IPS-15b (cell line): ENCODE data around the gene SIK2.

Experiments used
- H3K27me3 ChIP-seq: one replicate; pipeline ENCODE4 v1.6.1; 2013; ENCODE audit warnings: low read length; ENCODE audit not compliant: control insufficient read depth, insufficient read depth
- H3K36me3 ChIP-seq: one replicate; pipeline ENCODE4 v1.6.1; 2013; ENCODE audit warnings: low read length; ENCODE audit not compliant: control insufficient read depth, insufficient read depth
- H3K4me1 ChIP-seq: one replicate; pipeline ENCODE4 v1.6.1; 2013; ENCODE audit warnings: mild to moderate bottlenecking, low read length; ENCODE audit not compliant: control insufficient read depth, insufficient read depth
- H3K4me3 ChIP-seq: one replicate; pipeline ENCODE4 v1.5.1; 2013; ENCODE audit warnings: low read depth, low read length
- H3K9ac ChIP-seq: one replicate; pipeline ENCODE4 v1.6.1; 2013; ENCODE audit warnings: low read depth, mild to moderate bottlenecking, low read length
- H3K9me3 ChIP-seq: one replicate; pipeline ENCODE4 v1.6.1; 2013; ENCODE audit warnings: mild to moderate bottlenecking, low read length; ENCODE audit not compliant: control insufficient read depth, insufficient read depth

Gene SIK2

DNA sequence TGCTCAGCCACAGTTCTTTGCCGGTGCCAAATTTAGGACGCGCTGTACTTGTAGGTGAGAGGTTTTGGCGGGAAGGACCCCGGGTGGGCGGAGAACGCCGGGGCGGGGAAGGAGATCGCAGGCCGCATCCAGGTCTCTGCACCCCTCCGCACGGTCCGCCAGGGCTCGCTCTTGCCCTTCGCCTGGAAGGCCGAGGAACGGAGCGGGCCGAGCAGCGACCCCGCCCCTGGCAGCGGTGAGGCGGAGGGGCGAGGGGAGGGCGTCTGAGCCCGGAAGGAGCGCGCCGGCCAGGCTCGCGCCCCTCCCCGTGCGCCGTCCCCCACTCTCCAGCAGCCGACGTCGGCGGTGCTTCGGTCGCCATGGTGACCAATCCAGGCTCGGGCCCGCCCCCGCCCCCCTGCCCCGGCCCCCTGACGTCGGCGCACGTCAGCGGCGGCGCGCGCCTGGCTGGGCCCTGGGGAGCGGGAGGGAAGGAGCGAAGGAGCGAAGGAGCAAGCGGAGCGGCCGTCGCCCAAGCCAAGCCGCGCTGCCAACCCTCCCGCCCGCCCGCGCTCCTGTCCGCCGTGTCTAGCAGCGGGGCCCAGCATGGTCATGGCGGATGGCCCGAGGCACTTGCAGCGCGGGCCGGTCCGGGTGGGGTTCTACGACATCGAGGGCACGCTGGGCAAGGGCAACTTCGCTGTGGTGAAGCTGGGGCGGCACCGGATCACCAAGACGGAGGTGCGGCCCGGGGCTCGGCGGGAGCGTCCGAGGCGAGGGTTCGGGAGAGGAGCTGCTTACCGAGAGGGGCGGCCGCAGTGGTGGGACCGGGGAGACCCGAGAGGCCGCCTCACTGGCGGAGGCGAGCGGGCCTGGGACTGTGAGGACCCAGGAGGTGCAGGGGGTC, at the start of gene SIK2:
TSS of gene SIK2 (plus strand) at position 471 of the 886 bp plus-strand sequence. CDS start at position 586, 115 bp downstream.
- Histone ChIP-seq H3K9ac (peak within 1 kb of the TSS; percentile 70), H3K9me3 (no peaks in the 10 kb centered on the region), H3K4me3 (peak within 1 kb of the TSS; percentile 75), H3K27me3 (peaks cover 22% of the 10 kb centered on the region), H3K36me3 (no peaks in the 10 kb centered on the region), H3K4me1 (peaks cover 4% of the 10 kb centered on the region)

- Histone ChIP-seq H3K36me3 (no peaks in the 10 kb centered on the region), H3K4me3 (no peak overlapping the region), H3K27me3 (no peaks in the 10 kb centered on the region), H3K9ac (no peak overlapping the region), H3K4me1 (peaks cover 6% of the 10 kb centered on the region), H3K9me3 (peaks cover 4% of the 10 kb centered on the region)
Measured at GRCh38 chr11:111554532-111554931, 47.7 kb upstream of the SIK2 start.

- Histone ChIP-seq H3K9ac (no peak overlapping the region), H3K27me3 (no peaks in the 10 kb centered on the region), H3K4me3 (no peak overlapping the region), H3K4me1 (no peaks in the 10 kb centered on the region), H3K9me3 (peaks cover 4% of the 10 kb centered on the region), H3K36me3 (no peaks in the 10 kb centered on the region)
Measured at GRCh38 chr11:111555255-111555654, 47.0 kb upstream of the SIK2 start.

GRCh38 chr11:111557425-111558111, 44.7 kb upstream of the SIK2 start:
- Histone ChIP-seq H3K9ac (no peak overlapping the region), H3K9me3 (peaks cover 4% of the 10 kb centered on the region), H3K4me3 (no peak overlapping the region), H3K27me3 (no peaks in the 10 kb centered on the region), H3K4me1 (peaks cover 4% of the 10 kb centered on the region), H3K36me3 (no peaks in the 10 kb centered on the region)

GRCh38 chr11:111559800-111560464, 42.3 kb upstream of the SIK2 start:
- no peak overlapping the region for H3K9ac ChIP-seq
- no peak overlapping the region for H3K4me3 ChIP-seq
- H3K4me1 ChIP-seq, result peaks cover 4% of the 10 kb centered on the region
- peaks cover 4% of the 10 kb centered on the region for H3K9me3 ChIP-seq
- H3K36me3 ChIP-seq, result no peaks in the 10 kb centered on the region
- no peaks in the 10 kb centered on the region for H3K27me3 ChIP-seq

DNA sequence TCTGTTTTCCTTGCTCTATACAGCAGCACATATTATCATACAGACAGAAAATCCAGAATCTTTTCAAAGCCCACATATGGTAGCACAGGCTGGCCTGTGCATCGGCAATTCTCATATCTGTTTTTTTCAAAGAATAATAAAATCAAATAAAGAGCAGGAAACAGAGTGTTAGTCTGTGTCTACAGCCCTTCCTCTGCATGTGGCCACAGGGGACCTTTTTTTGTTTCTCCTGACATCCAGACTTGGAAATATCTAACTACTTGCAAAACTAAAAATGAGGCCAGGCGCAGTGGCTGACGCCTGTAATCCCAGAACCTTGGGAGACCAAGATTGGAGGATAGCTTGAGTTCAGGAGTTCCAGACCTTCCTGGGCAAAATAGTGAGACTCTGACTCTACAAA, 41.4 kb upstream of the SIK2 start:
- Histone ChIP-seq H3K9me3 (peaks cover 4% of the 10 kb centered on the region), H3K4me3 (no peak overlapping the region), H3K36me3 (no peaks in the 10 kb centered on the region), H3K9ac (no peak overlapping the region), H3K4me1 (peaks cover 4% of the 10 kb centered on the region), H3K27me3 (no peaks in the 10 kb centered on the region)

GRCh38 chr11:111561306-111561705, 40.9 kb upstream of the SIK2 start:
- Histone ChIP-seq H3K9ac (no peak overlapping the region), H3K36me3 (no peaks in the 10 kb centered on the region), H3K27me3 (no peaks in the 10 kb centered on the region), H3K4me3 (no peak overlapping the region), H3K9me3 (no peaks in the 10 kb centered on the region), H3K4me1 (peaks cover 7% of the 10 kb centered on the region)

DNA sequence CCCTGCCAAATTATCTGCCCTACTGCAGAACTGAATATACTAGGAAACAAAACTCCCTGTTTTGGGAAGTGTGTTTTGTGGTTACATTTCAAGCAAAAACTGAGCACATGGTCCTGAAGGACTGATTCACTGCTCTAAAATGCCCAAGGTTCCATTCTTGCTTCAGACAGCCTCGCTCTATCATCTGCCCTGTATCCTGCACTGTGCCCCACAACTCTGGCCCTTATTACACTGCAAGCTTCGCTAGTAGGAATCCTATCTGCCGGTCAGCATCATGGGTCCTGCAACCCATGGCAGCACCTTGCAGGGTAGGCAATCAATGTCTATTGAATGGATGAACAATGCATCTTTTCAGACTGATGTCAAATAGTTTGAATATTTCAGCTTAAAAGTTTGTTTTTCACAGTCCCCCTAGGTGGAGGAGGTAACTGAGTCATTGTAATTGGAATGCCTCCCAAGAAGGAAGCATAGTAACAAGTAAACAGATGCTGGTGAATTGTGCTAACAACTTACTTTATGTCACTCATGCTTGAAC, 40.4 kb upstream of the SIK2 start:
- Histone ChIP-seq H3K36me3 (no peaks in the 10 kb centered on the region), H3K9me3 (no peaks in the 10 kb centered on the region), H3K27me3 (no peaks in the 10 kb centered on the region), H3K4me1 (peaks cover 12% of the 10 kb centered on the region), H3K4me3 (no peak overlapping the region), H3K9ac (no peak overlapping the region)

DNA sequence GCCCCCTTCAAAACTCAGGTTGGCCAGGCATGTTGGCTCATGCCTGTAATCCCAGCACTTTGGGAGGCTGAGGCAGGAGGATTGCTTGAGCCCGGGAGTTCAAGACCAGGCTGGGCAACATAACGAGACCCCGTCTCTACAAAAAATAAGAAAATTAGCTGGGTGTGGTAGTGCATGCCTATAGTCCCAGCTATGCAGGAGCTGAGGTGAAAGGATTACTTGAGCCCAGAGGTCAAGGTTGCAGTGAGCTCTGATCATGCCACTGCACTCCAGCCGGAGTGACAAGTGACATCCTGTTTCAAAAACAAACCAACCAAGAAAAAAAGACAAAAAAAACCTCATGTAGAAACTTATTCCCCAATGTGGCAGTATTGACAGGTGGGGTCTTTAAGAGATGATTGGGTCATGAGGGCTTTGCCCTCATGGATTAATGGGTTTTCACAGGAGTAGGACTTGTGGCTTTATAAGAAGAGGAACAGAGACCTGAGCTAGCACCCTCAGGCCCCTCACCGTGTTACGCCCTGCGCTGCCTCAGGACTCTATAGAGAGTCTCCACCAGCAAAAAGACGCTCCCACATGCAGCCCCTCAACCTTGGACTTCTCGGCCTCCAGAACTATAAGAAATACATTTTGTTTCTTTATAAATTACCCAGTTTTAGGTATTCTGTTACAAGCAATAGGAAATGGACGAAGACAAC, 39.4 kb upstream of the SIK2 start:
- Histone ChIP-seq H3K9me3 (no peaks in the 10 kb centered on the region), H3K9ac (no peak overlapping the region), H3K36me3 (no peaks in the 10 kb centered on the region), H3K4me3 (no peak overlapping the region), H3K27me3 (no peaks in the 10 kb centered on the region), H3K4me1 (peaks cover 12% of the 10 kb centered on the region)

DNA sequence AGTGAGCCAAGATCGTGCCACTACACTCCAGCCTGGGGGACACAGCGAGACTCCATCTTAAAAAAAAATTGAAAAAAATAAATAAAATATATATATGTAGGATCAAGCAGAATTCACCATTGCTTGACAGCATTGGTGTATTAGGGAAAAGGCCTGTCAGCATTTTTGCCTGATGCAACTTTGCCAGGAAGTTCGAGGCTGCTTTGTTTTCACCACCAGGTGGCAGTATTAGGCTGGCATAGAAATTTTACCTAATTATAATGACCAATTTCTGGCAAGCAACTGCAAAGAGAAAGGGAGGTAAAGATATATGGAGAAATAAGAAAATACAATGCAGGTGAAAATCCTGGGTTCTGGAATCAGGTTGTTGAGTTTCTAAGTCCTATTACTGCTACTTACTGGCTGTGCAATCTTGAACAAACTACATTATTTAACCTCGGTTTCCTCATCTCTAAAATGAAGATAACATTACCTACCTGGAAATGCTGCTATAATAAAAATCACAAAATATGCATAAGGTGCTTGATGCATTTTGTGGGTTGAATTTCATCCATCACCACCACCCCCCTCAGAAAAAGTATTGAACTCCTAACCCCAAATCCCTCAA, 37.0 kb upstream of the SIK2 start:
- Histone ChIP-seq H3K9me3 (no peaks in the 10 kb centered on the region), H3K27me3 (no peaks in the 10 kb centered on the region), H3K4me1 (peaks cover 12% of the 10 kb centered on the region), H3K9ac (no peak overlapping the region), H3K36me3 (no peaks in the 10 kb centered on the region), H3K4me3 (no peak overlapping the region)

DNA sequence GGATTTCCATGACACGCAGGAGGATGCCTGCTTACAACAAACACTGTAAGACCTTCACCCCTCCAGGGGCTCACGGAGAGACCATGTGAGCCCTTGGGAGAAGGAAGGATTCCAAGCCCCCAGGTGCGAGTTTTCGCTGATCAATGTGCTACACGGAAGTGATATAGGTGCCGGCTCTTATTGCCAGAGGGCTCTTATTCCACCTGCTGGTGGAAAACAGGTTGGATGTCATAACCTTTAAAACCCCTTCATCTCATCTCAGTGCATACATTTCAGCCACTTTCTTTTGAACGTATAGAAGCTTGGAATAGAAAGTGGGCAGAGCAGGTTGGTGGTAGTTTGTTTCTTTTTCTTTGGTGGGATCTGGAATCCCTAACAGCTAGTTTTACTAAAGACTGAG, 35.9 kb upstream of the SIK2 start:
- Histone ChIP-seq H3K4me3 (no peak overlapping the region), H3K4me1 (peaks cover 12% of the 10 kb centered on the region), H3K9ac (no peak overlapping the region), H3K27me3 (no peaks in the 10 kb centered on the region), H3K36me3 (no peaks in the 10 kb centered on the region), H3K9me3 (no peaks in the 10 kb centered on the region)
